Measurements from ENCODE around the gene CFDP1.

The CFDP1 gene

DNA sequence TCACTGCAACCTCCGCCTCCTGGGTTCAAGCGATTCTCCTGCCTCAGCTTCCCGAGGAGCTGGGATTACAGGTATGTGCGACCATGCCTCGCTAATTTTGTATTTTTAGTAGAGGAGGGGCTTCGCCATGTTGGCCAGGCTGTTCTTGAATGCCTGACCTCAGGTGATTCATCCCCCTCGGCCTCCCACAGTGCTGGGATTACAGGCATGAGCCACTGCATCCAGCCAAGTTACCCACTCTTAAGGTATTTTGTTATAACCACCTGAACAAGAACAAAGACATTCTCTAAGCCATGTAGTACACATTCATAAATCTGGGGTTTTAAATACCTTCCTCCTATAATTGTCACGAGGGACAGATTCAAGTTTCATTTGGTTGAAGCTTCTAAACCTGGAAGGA lies 43.5 kb upstream of the CFDP1 start:
- Histone ChIP-seq H3K36me3 (ENCODE audit: control insufficient read depth, low read length) (no peaks in the 10 kb centered on the region), H3K27me3 (ENCODE audit: control insufficient read depth, low read length) (no peaks in the 10 kb centered on the region)

DNA sequence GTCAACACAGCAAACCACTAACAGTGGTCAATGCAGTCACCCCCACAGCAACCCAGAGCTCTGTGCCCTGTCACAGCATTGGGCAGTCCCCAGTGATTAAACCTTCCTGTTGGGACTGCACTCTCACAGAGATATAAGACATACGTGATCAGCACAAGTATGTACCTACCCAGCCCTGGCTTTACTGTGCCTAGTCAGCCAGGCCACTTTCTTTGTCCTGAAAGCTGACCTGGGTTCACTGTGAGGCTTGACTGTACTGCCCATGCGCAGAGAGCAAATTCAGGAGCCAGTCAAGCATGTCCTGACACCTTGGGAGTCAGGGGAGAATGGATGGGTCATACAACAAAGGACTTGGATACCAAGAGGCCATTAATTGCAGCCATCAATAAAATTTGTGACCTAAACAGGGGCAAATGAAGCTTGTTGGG lies 42.1 kb upstream of the CFDP1 start:
- TF ChIP-seq EZH2phosphoT487 (IDR thresholded peaks at IDR 0.05; ENCODE audit: borderline replicate concordance, low read length): no peak
- TF ChIP-seq, protein P1, sequence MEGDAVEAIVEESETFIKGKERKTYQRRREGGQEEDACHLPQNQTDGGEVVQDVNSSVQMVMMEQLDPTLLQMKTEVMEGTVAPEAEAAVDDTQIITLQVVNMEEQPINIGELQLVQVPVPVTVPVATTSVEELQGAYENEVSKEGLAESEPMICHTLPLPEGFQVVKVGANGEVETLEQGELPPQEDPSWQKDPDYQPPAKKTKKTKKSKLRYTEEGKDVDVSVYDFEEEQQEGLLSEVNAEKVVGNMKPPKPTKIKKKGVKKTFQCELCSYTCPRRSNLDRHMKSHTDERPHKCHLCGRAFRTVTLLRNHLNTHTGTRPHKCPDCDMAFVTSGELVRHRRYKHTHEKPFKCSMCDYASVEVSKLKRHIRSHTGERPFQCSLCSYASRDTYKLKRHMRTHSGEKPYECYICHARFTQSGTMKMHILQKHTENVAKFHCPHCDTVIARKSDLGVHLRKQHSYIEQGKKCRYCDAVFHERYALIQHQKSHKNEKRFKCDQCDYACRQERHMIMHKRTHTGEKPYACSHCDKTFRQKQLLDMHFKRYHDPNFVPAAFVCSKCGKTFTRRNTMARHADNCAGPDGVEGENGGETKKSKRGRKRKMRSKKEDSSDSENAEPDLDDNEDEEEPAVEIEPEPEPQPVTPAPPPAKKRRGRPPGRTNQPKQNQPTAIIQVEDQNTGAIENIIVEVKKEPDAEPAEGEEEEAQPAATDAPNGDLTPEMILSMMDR (IDR thresholded peaks at IDR 0.05; ENCODE audit: low read depth, low read length, poor library complexity, severe bottlenecking): no peak
- no peaks in the 10 kb centered on the region for H3K9me2 ChIP-seq (replicated peaks; ENCODE audit: control insufficient read depth, low read length)
- H3K27me3 ChIP-seq (ENCODE audit: control insufficient read depth, low read length): no peaks in the 10 kb centered on the region
- no peak overlapping the region for H3K27ac ChIP-seq (ENCODE audit: low read depth, low read length)
- no peak overlapping the region for H3K4me3 ChIP-seq (ENCODE audit: low read length)
- no peaks in the 10 kb centered on the region for H3K4me1 ChIP-seq (ENCODE audit: control insufficient read depth, low read length)
- H3K36me3 ChIP-seq (ENCODE audit: control insufficient read depth, low read length): no peaks in the 10 kb centered on the region
- H3K4me2 ChIP-seq (ENCODE audit: low read length): no peak overlapping the region
- H3K9me3 ChIP-seq (ENCODE audit: control insufficient read depth, insufficient read depth, low read length): no peaks in the 10 kb centered on the region
- no peaks in the 10 kb centered on the region for H3F3A ChIP-seq (ENCODE audit: control insufficient read depth, insufficient read depth)
- H3K79me2 ChIP-seq (ENCODE audit: control insufficient read depth, low read length): no peaks in the 10 kb centered on the region
- no peaks in the 10 kb centered on the region for H4K20me1 ChIP-seq (ENCODE audit: control insufficient read depth, insufficient read depth, low read depth, low read length)

More for the DNA sequence above, 43.5 kb upstream of the CFDP1 start:
- Histone ChIP-seq H3K4me3 (ENCODE audit: low read length) (no peak overlapping the region), H3K4me2 (ENCODE audit: low read length) (no peak overlapping the region), H3K79me2 (ENCODE audit: control insufficient read depth, low read length) (no peaks in the 10 kb centered on the region), H3F3A (ENCODE audit: control insufficient read depth, insufficient read depth) (no peaks in the 10 kb centered on the region), H3K27ac (ENCODE audit: low read depth, low read length) (no peak overlapping the region), H3K4me1 (ENCODE audit: control insufficient read depth, low read length) (no peaks in the 10 kb centered on the region), H3K9me3 (ENCODE audit: control insufficient read depth, insufficient read depth, low read length) (no peaks in the 10 kb centered on the region), H3K9me2 (replicated peaks; ENCODE audit: control insufficient read depth, low read length) (no peaks in the 10 kb centered on the region), H4K20me1 (ENCODE audit: control insufficient read depth, insufficient read depth, low read depth, low read length) (no peaks in the 10 kb centered on the region)
- no peak for TF ChIP-seq EZH2phosphoT487 (IDR thresholded peaks at IDR 0.05; ENCODE audit: borderline replicate concordance, low read length)
- TF ChIP-seq, protein P1 (IDR thresholded peaks at IDR 0.05; ENCODE audit: low read depth, low read length, poor library complexity, severe bottlenecking): no peak

DNA sequence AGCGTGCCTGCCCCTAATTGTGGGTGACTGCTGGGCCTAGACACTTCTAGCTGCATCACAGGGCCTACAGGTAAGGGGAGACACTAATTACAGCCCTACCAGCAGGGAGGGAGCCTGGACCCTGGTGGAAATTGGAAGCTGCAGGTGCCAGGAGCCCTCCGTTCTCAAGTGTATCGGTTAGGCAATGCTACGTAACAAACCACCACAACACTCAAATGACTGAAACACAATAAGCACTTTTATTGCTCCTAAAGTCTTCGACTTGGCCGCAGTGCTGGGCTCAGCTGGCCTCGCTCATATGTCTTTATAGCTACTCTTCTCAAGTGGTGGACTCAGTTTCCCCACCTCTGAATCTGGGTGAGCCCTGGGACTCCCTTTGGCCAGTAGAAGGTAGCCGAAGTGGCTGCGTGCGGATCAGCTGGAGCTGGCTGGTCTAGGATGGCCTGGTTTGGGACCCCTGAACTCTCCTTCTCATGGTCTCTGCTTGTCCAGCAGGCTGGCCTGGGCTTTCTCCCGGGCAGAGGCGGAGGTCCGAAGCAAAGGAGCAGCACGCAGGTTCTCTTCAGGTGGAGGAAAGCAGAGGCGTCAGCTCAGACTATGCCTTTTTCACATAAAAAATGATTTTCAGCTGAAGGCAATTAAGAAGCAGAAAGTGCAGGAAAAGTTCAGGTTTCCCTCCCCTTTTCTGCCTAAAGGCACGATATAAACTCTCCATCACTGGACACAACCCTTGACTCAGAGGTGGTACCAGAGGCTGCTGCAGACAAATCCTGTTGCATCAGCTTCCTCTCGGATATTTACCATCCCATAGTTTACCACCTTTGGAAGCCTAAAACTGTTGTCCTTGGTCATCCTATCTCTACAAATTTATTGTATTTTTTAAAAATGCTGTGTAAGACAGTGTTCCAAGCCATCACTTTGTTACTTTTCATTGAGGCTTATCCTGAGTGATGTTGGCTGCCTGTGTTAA lies 39.9 kb upstream of the CFDP1 start:
- H3K9me3 ChIP-seq (ENCODE audit: control insufficient read depth, insufficient read depth, low read length): no peaks in the 10 kb centered on the region
- H3F3A ChIP-seq (ENCODE audit: control insufficient read depth, insufficient read depth): no peaks in the 10 kb centered on the region
- no peaks in the 10 kb centered on the region for H3K36me3 ChIP-seq (ENCODE audit: control insufficient read depth, low read length)
- H3K27ac ChIP-seq (ENCODE audit: low read depth, low read length): no peak overlapping the region
- no peaks in the 10 kb centered on the region for H3K27me3 ChIP-seq (ENCODE audit: control insufficient read depth, low read length)
- no peak overlapping the region for H3K4me2 ChIP-seq (ENCODE audit: low read length)
- H3K79me2 ChIP-seq (ENCODE audit: control insufficient read depth, low read length): no peaks in the 10 kb centered on the region
- no peak overlapping the region for H3K4me3 ChIP-seq (ENCODE audit: low read length)
- no peak for TF ChIP-seq EZH2phosphoT487 (IDR thresholded peaks at IDR 0.05; ENCODE audit: borderline replicate concordance, low read length)
- TF ChIP-seq, protein P1 (IDR thresholded peaks at IDR 0.05; ENCODE audit: low read depth, low read length, poor library complexity, severe bottlenecking): no peak
- H4K20me1 ChIP-seq (ENCODE audit: control insufficient read depth, insufficient read depth, low read depth, low read length): no peaks in the 10 kb centered on the region
- H3K9me2 ChIP-seq (replicated peaks; ENCODE audit: control insufficient read depth, low read length): no peaks in the 10 kb centered on the region
- H3K4me1 ChIP-seq (ENCODE audit: control insufficient read depth, low read length): peaks cover 4% of the 10 kb centered on the region

All from DOHH2 (cell line).